Erythroblast (primary cell): ENCODE measurements around the gene OR4D9.

Experiments
- GATA1 ChIP-seq: IDR thresholded peaks from 2 replicates; pipeline ENCODE4 v1.6.1; 2011; ENCODE audit warnings: low read depth, mild to moderate bottlenecking, control low read depth, low read length, moderate library complexity
- POLR2A ChIP-seq: IDR thresholded peaks from 2 replicates; pipeline ENCODE4 v1.6.1; 2011; ENCODE audit warnings: mild to moderate bottlenecking, low read length

- TF ChIP-seq POLR2A (peak; percentile 13), GATA1 (no peak)
Measured at GRCh38 chr11:59560702-59561473, 49.5 kb downstream of the OR4D9 start.
